Aorta (tissue), 5 donors: ENCODE results near the gene TBC1D22A. TPM values are rescaled to one million over a fixed set of nuclear protein-coding genes. Genes with fewer than 3 reads are reported as not detected.

Source experiments
- ATAC-seq: fragments of 200-7000 bp; cut with Tn5 transposase; one replicate; pipeline ENCODE4 v1.9.1; 2022; ENCODE audit warnings: moderate library complexity; ENCODE audit not compliant: low FRiP score
- DNase-seq, 2 donors: peaks; one replicate each; pipeline ENCODE4 v3.0.0-alpha.2; 2020
- H3K27ac ChIP-seq, 2 donors: one replicate each; pipeline ENCODE4 v1.5.1; 2013; ENCODE audit warnings: low read length in 2 of 2, mild to moderate bottlenecking in 2 of 2, moderate library complexity in 2 of 2, control low read depth in 1 of 2, inconsistent platforms in 1 of 2, low read depth in 1 of 2
- H3K27me3 ChIP-seq, 2 donors: one replicate each; pipeline ENCODE4 v1.6.1; 2013; ENCODE audit warnings: control low read depth in 1 of 2, low read length in 1 of 2, mild to moderate bottlenecking in 1 of 2, moderate library complexity in 1 of 2; ENCODE audit not compliant: insufficient read depth in 2 of 2, control insufficient read depth in 1 of 2
- H3K36me3 ChIP-seq, 2 donors: one replicate each; pipeline ENCODE4 v1.6.1; 2013; ENCODE audit warnings: control low read depth in 1 of 2, low read length in 1 of 2, mild to moderate bottlenecking in 1 of 2; ENCODE audit not compliant: insufficient read depth in 2 of 2, control insufficient read depth in 1 of 2
- H3K4me1 ChIP-seq, 2 donors: one replicate each; pipeline ENCODE4 v1.6.1; 2013; ENCODE audit warnings: low read length in 2 of 2, control low read depth in 1 of 2, mild to moderate bottlenecking in 1 of 2, moderate library complexity in 1 of 2; ENCODE audit not compliant: insufficient read depth in 2 of 2, control insufficient read depth in 1 of 2
- H3K4me3 ChIP-seq, 2 donors: one replicate each; pipeline ENCODE4 v1.5.1; 2013; ENCODE audit warnings: low read length in 2 of 2, control low read depth in 1 of 2, mild to moderate bottlenecking in 1 of 2
- H3K9me3 ChIP-seq: one replicate; pipeline ENCODE4 v1.6.1; 2013; ENCODE audit warnings: mild to moderate bottlenecking, low read length; ENCODE audit not compliant: control insufficient read depth
- WGBS, 2 donors: extraction: QIAGEN DNeasy Blood & Tissue Kit; methylation state at CpG; one replicate each; pipeline ENCODE4 v1.1.7; 2013; 5-methylcytosine and 5-hydroxymethylcytosine counted together
- intact Hi-C, 2 donors: fragments of 100-400 bp; cut with DNase I; formaldehyde crosslinking; loops; one replicate each; pipeline versions ENCODE4 v1.14.2 to v1.15.0; 2022
- polyA plus RNA-seq, 2 donors: library from polyadenylated mRNA; stranded (reverse); fragments of 200-250 nt; gene quantifications; one replicate each; pipeline ENCODE4 v1.2.3, GENCODE V29; 2013
- total RNA-seq, 2 donors: library from RNA; stranded (reverse); fragmentation: NEBNext Ultra II Directional; extraction: Animal tissue kit (Norgen Biotek cat#: 25700); gene quantifications; one replicate each; pipeline ENCODE4 v1.2.1, GENCODE V29; 2021
- donor health status: healthy with polysubstance abuse.
- donor health status: Bipolar disorder and iron deficiency.
- donor health status: DM: no; HTN: no; CAD: no.
- donor health status: DM: no; HTN: no; CAD: no.
- donor health status: DM: yes; HTN: yes; CAD: no.

Gene TBC1D22A
- total and polyA plus RNA-seq, 4 donors = 10.8 to 37.1 (median 17.9) TPM

DNA sequence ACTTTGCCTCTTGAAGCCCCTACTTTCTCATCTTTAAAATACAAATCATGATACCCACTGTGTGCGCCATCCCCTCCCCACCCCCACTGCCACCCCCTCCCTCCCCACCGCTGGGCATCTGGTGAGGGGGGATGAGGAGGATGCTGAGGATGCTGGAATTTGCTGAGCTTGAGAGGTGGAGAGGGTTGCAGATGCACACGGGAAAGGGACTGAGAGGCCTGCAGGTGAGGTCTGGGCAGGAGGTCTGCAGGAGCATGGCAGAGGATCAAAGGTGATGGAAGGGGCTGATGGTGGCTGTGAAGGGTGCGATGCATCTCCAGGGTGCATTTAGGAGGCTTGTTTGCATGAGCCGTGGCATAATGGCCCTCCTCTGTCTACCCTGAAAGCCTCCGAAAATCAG is 7.6 kb upstream of the TBC1D22A start:
- Histone ChIP-seq H3K4me1 (peaks cover 0 to 3% of the 10 kb centered on the region in 2 donors), H3K27ac (peak overlapping the region in 1 of 2 donors; percentile 90), H3K9me3 (no peaks in the 10 kb centered on the region), H3K4me3 (no peak overlapping the region), H3K36me3 (no peaks in the 10 kb centered on the region), H3K27me3 (no peaks in the 10 kb centered on the region)
- intact Hi-C loops = loop anchor here in 1 of 2 donors (2.0 kb wide), 1 partner anchor 16 kb away; the partner anchor contains the start of gene CERK
- WGBS, 2 donors = 67 to 74% methylated on average over 5 to 6 of the region's 6 CpGs
- no peak for ATAC-seq
- DNase-seq = no peak

GRCh38 chr22:46755525-46755924 is 6.9 kb upstream of the TBC1D22A start:
- no peaks in the 10 kb centered on the region for H3K9me3 ChIP-seq
- no peaks in the 10 kb centered on the region for H3K36me3 ChIP-seq
- WGBS, 2 donors = 98 to 99% methylated on average over 2 of the region's 2 CpGs
- H3K4me3 ChIP-seq = no peak overlapping the region
- no peak for ATAC-seq
- H3K4me1 ChIP-seq = peaks cover 0 to 3% of the 10 kb centered on the region in 2 donors
- intact Hi-C loops = loop anchor here in 1 of 2 donors (2.0 kb wide), 1 partner anchor 17 kb away; the partner anchor contains the start of gene CERK
- no peak overlapping the region for H3K27ac ChIP-seq
- DNase-seq = no peak
- no peaks in the 10 kb centered on the region for H3K27me3 ChIP-seq

DNA sequence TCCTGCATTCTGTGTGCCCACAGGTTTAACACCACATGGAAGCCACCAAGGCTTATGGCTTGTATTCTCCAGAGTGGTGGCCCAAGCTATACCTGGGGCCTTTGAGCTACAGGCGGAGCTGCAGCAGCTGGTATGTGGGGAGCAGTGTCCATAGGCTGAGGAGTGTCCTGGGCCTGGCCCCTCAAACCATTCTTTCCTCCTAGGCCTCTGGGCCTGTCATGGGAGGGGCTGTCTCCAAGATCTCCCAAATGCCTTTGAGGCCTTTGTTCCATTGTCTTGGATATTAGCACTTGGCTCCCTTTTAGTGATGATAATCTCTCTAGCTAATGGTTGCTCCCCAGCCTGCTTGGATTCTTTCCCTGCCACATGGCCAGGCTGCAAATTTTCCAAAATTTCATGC is 6.4 kb upstream of the TBC1D22A start:
- Histone ChIP-seq H3K36me3 (no peaks in the 10 kb centered on the region), H3K27ac (no peak overlapping the region), H3K9me3 (no peaks in the 10 kb centered on the region), H3K4me1 (peaks cover 0 to 3% of the 10 kb centered on the region in 2 donors), H3K4me3 (no peak overlapping the region), H3K27me3 (no peaks in the 10 kb centered on the region)
- DNase-seq = no peak
- no peak for ATAC-seq
- intact Hi-C loops = no loop called here
- 100% methylated on average over 1 of the region's 1 CpG for WGBS, 2 donors

DNA sequence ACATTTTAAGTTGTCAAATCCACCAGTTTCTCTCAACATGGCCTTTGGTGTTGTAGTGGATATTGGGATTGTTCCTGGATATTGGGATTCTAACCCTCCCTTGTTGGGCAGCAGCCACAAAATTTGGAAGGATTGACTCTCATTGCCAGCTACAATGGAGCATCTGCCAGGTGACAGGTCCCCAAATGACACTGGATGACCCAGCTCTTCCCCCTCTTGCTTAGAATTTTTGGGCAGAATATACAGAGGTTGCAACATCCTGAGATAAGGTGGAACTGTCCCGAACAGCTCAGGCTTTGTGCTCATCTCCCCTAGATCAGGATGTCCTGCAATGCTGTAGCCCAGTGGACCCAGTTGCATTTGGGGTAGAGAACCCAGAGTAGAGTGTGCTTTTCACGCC is 5.3 kb upstream of the TBC1D22A start:
- no peaks in the 10 kb centered on the region for H3K27me3 ChIP-seq
- peaks cover 0 to 3% of the 10 kb centered on the region in 2 donors for H3K4me1 ChIP-seq
- H3K36me3 ChIP-seq = no peaks in the 10 kb centered on the region
- no peak overlapping the region for H3K4me3 ChIP-seq
- ATAC-seq = no peak
- WGBS, 2 donors = 94 to 95% methylated on average over 2 of the region's 2 CpGs
- H3K27ac ChIP-seq = no peak overlapping the region
- intact Hi-C loops = no loop called here
- DNase-seq = no peak
- no peaks in the 10 kb centered on the region for H3K9me3 ChIP-seq

DNA sequence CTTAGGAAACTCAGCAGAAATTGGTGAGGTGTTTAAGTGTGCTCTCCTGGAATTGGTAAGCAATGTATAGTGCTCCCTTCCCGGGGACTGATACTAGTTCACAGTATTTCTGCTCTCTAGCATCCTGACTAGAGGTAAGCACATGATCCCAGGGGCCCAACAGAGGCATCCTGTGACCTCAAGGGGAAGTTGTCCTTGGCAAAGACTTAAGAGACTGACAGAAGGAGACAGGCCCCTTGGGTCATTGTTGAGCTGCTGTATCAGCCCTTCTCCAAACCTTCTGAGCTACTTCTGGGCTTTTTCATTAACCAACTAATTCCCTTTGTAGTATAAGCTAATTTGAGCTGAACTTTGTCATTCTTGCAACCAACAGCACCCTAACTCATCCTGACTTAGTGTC is 4.3 kb upstream of the TBC1D22A start:
- intact Hi-C loops = no loop called here
- no peaks in the 10 kb centered on the region for H3K27me3 ChIP-seq
- no peak overlapping the region for H3K4me3 ChIP-seq
- WGBS, 2 donors = 94 to 95% methylated on average over 1 of the region's 1 CpG
- DNase-seq = no peak
- H3K27ac ChIP-seq = no peak overlapping the region
- ATAC-seq = no peak
- H3K4me1 ChIP-seq = peaks cover 0 to 3% of the 10 kb centered on the region in 2 donors
- H3K36me3 ChIP-seq = no peaks in the 10 kb centered on the region
- no peaks in the 10 kb centered on the region for H3K9me3 ChIP-seq

- WGBS, 2 donors = 50 to 52% methylated on average over 6 of the region's 6 CpGs
- Histone ChIP-seq H3K4me1 (no peaks in the 10 kb centered on the region), H3K27ac (no peak overlapping the region), H3K9me3 (no peaks in the 10 kb centered on the region), H3K36me3 (no peaks in the 10 kb centered on the region), H3K4me3 (no peak overlapping the region), H3K27me3 (no peaks in the 10 kb centered on the region)
- DNase-seq = peak in 1 of 2 donors; percentile 73
- ATAC-seq = no peak
- intact Hi-C loops = no loop called here
Measured at GRCh38 chr22:46758867-46759290, 3.6 kb upstream of the TBC1D22A start.

GRCh38 chr22:46761017-46761416 is 1.4 kb upstream of the TBC1D22A start:
- Histone ChIP-seq H3K9me3 (no peaks in the 10 kb centered on the region), H3K27ac (no peak overlapping the region), H3K4me1 (peaks cover 0 to 3% of the 10 kb centered on the region in 2 donors), H3K4me3 (no peak overlapping the region), H3K36me3 (no peaks in the 10 kb centered on the region), H3K27me3 (no peaks in the 10 kb centered on the region)
- ATAC-seq (no peak), DNase-seq (no peak)
- intact Hi-C loops = no loop called here
- 75 to 77% methylated on average over 6 of the region's 6 CpGs for WGBS, 2 donors

- WGBS, 2 donors = 4 to 6% methylated on average over 17 of the region's 17 CpGs
- H3K27ac ChIP-seq = peak overlapping the region; percentile 72 to 74
- no peak for ATAC-seq
- H3K9me3 ChIP-seq = no peaks in the 10 kb centered on the region
- no peaks in the 10 kb centered on the region for H3K36me3 ChIP-seq
- no peaks in the 10 kb centered on the region for H3K27me3 ChIP-seq
- H3K4me1 ChIP-seq = peaks cover 0 to 3% of the 10 kb centered on the region in 2 donors
- intact Hi-C loops = loop anchor here in 1 of 2 donors (2.0 kb wide), 1 partner anchor 23 kb away; the partner anchor contains the start of gene CERK
- DNase-seq = no peak
- H3K4me3 ChIP-seq = peak overlapping the region; percentile 36 to 79
Measured at GRCh38 chr22:46761539-46762237, 762 bp upstream of the TBC1D22A start.
